Testis (tissue), 5 donors: ENCODE measurements around the gene CD74. TPM values are rescaled to one million over a fixed set of nuclear protein-coding genes. Genes with fewer than 3 reads are reported as not detected.

Experiments used
- DNase-seq: peaks from one replicate; pipeline ENCODE4 v3.0.0-alpha.2; 2019
- H3K27ac ChIP-seq, 2 donors: fragments of 200-600 bp; sonication (generic); one replicate each; pipeline ENCODE4 v1.5.1; 2019
- H3K27me3 ChIP-seq: fragments of 200-600 bp; sonication (generic); one replicate; pipeline ENCODE4 v1.5.1; 2019
- H3K36me3 ChIP-seq: fragments of 200-600 bp; sonication (generic); one replicate; pipeline ENCODE4 v1.5.1; 2017; ENCODE audit warnings: low read depth; ENCODE audit errors: missing control alignments
- H3K4me1 ChIP-seq: fragments of 200-600 bp; sonication (generic); one replicate; pipeline ENCODE4 v1.5.1; 2019
- H3K4me3 ChIP-seq, 2 donors: fragments of 200-600 bp; sonication (generic); one replicate each; pipeline ENCODE4 v1.5.1; 2017 to 2019
- H3K9me3 ChIP-seq: fragments of 200-600 bp; sonication (generic); one replicate; pipeline ENCODE4 v1.5.1; 2017
- POLR2A ChIP-seq: fragments of 450-650 bp; IDR thresholded peaks from one replicate; pipeline ENCODE4 v1.6.1; 2017; ENCODE audit warnings: antibody characterized with exemption, mild to moderate bottlenecking, moderate library complexity
- WGBS, 2 donors: methylation state at CpG; one replicate each; pipeline ENCODE4 v1.1.5; 2018; 5-methylcytosine and 5-hydroxymethylcytosine counted together
- intact Hi-C: fragments of 100-400 bp; cut with DNase I; formaldehyde crosslinking; loops from one replicate; pipeline ENCODE4 v1.15.1; 2023; ENCODE audit warnings: low total_unique reads
- long read RNA-seq, 2 donors: transcript quantifications; one replicate each; lab custom pipeline, GENCODE V29; 2026
- polyA plus RNA-seq: library from polyadenylated mRNA; stranded (reverse); fragments of 350-450 nt; fragmentation: Illumina TruSeq; extraction: RNeasy Lipid Tissue Mini Kit (QIAGEN cat#74804); gene quantifications from one replicate; pipeline ENCODE4 v1.2.3, GENCODE V29; 2014; ENCODE audit warnings: low read depth, low replicate concordance; ENCODE audit not compliant: insufficient read depth
- total RNA-seq, 2 donors: library from RNA; depleted of rRNA; stranded (reverse); fragments of >200 nt; gene quantifications; one replicate each; pipeline ENCODE4 v1.2.3, GENCODE V29; 2016
- TF ChIP-seq, protein P1 (sequence below), 3 experiments: fragments of 450-650 bp in 2 of 3; fragments of 200-600 bp in 1 of 3; sonication (generic) in 1 of 3; IDR thresholded peaks; one replicate each; pipeline ENCODE4 v1.5.1; 2016 to 2019; ENCODE audit warnings: antibody characterized with exemption in 3 of 3, mild to moderate bottlenecking in 2 of 3, moderate library complexity in 1 of 3

Gene CD74
- total RNA-seq = 100 to 1,000 TPM; 137 to 223 TPM
- 1,318 TPM for polyA plus RNA-seq
- long read RNA-seq, donor 1, transcript CD74-202 (8 exons, 1,449 nt) = major isoform, 130 of 196 reads
- long read RNA-seq, donor 1, transcript CD74-201 (9 exons, 981 nt) = minor isoform, 30 of 196 reads
- long read RNA-seq, donor 1, partial matches to known transcripts = 14 of 196 reads
- long read RNA-seq, donor 1, other reads (novel, unspliced or antisense) = 18 of 196 reads
- long read RNA-seq, donor 2, transcript CD74-201 (9 exons, 981 nt) = minor isoform, 12 of 81 reads
- long read RNA-seq, donor 2, transcript CD74-202 (8 exons, 1,449 nt) = major isoform, 45 of 81 reads
- long read RNA-seq, donor 2, partial matches to known transcripts = 22 of 81 reads
- long read RNA-seq, donor 2, other reads (novel, unspliced or antisense) = 0 of 81 reads

DNA sequence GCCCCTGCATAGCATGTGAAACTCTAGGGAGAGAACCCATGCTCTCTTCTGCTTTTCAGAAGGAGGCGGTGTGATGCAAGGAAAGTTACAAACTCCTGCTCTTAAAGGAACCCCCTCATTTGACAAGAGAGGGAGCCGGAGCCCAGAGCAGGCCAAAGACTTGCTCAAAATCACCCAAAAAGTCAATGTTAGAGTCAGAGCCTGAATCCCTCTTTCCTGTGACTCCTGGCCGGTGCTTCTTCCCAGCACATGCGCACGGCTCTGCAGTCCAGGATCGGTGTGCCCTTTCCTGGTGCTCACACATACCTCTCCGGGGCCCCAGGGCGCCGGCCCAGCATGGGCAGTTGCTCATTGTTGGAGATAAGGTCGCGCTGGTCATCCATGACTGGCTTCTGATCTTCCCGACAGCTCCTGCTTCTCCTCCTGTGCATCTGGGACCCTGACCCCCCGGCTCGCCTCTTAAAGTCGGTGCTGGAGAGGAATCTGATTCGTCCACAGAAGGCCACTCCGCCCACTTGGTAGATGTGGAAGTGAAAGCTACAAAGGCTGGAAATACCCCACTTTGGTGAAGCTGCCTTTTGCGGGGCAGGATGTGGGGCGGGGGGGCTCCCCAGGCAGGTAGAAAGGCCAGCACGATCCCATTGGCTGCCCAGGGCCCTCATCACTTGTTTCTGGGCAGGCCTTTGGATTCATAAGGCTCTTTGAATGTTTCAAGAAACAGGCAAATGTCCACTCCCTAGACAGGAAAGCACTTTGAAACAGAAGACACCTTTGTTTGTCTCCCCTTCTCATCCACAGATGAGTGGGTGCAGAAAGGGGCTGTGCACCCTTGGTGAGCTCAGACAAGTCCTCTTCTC lies at the start of gene CD74:
TSS of gene CD74 (minus strand) at position 592 of the 857 bp plus-strand sequence. CDS start at position 431, 161 bp downstream.
- no peaks in the 10 kb centered on the region for H3K36me3 ChIP-seq
- peaks cover 11% of the 10 kb centered on the region for H3K4me1 ChIP-seq
- H3K4me3 ChIP-seq = peak within 1 kb of the TSS; percentile 52 to 61
- WGBS, 2 donors = 2 to 10% methylated on average over 3 to 20 of the region's 20 CpGs
- H3K27ac ChIP-seq = peak within 1 kb of the TSS; percentile 72 to 85
- no peak for TF ChIP-seq POLR2A
- TF ChIP-seq, protein P1, sequence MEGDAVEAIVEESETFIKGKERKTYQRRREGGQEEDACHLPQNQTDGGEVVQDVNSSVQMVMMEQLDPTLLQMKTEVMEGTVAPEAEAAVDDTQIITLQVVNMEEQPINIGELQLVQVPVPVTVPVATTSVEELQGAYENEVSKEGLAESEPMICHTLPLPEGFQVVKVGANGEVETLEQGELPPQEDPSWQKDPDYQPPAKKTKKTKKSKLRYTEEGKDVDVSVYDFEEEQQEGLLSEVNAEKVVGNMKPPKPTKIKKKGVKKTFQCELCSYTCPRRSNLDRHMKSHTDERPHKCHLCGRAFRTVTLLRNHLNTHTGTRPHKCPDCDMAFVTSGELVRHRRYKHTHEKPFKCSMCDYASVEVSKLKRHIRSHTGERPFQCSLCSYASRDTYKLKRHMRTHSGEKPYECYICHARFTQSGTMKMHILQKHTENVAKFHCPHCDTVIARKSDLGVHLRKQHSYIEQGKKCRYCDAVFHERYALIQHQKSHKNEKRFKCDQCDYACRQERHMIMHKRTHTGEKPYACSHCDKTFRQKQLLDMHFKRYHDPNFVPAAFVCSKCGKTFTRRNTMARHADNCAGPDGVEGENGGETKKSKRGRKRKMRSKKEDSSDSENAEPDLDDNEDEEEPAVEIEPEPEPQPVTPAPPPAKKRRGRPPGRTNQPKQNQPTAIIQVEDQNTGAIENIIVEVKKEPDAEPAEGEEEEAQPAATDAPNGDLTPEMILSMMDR (IDR thresholded peaks at IDR 0.05) = no peak
- peak; percentile 91 for DNase-seq
- no peaks in the 10 kb centered on the region for H3K9me3 ChIP-seq
- intact Hi-C loops = no loop called here
- no peaks in the 10 kb centered on the region for H3K27me3 ChIP-seq

DNA sequence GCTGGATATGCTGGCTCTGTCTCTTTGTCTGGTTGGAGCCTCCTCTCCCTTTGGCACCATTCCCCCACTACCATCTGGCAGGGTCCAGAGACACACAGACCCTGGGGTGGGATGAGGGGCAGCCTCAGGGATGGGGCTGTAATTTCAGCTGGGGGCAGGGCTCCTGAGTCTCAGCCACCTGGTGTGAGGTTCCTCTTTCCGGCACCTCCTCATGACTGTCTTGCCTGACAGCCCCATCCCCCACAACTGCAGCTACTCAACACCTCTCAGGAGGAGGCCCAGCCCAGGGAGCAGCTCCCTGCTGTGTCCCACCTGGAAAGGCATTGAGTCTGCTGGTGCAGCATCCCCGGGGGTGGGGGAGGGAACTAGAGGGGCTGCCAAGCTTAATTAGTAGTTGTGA lies 48.5 kb upstream of the CD74 start:
- Histone ChIP-seq H3K4me1 (peaks cover 36% of the 10 kb centered on the region), H3K27ac (no peak overlapping the region), H3K4me3 (no peak overlapping the region), H3K9me3 (no peaks in the 10 kb centered on the region), H3K27me3 (no peaks in the 10 kb centered on the region), H3K36me3 (no peaks in the 10 kb centered on the region)
- TF ChIP-seq, protein P1 (IDR thresholded peaks at IDR 0.05) = no peak
- no peak for TF ChIP-seq POLR2A
- intact Hi-C loops = loop anchor here (10.0 kb wide), 1 partner anchor 64 kb away; no protein-coding TSS in a partner anchor
- DNase-seq = no peak
- WGBS, 2 donors = 63 to 86% methylated on average over 2 of the region's 2 CpGs

DNA sequence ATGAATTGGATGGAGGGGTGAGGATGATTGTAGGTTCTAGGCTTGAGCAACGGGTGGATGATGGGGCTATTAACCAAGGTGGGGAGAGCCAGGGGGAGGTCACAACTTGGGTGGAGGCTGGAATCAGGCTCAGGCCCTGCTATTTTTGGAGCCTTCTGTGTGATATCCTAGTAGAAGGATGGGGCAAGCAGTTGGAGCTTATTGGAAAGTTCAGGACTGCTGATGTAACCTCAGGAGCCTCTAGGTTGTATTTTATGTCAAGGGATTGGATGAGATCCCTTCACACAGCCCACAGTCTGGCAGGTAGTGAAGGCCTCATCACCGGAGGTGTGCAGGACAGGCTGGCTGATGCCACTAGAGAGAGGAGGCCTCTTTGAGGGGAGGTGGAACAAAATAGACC lies 48.1 kb upstream of the CD74 start:
- WGBS, 2 donors = 25 to 72% methylated on average over 2 of the region's 2 CpGs
- TF ChIP-seq POLR2A = no peak
- TF ChIP-seq, protein P1 (IDR thresholded peaks at IDR 0.05) = no peak
- no peaks in the 10 kb centered on the region for H3K36me3 ChIP-seq
- no peaks in the 10 kb centered on the region for H3K27me3 ChIP-seq
- H3K4me3 ChIP-seq = no peak overlapping the region
- no peaks in the 10 kb centered on the region for H3K9me3 ChIP-seq
- H3K27ac ChIP-seq = no peak overlapping the region
- DNase-seq = no peak
- peaks cover 36% of the 10 kb centered on the region for H3K4me1 ChIP-seq
- intact Hi-C loops = loop anchor here (10.0 kb wide), 1 partner anchor 64 kb away; no protein-coding TSS in a partner anchor

DNA sequence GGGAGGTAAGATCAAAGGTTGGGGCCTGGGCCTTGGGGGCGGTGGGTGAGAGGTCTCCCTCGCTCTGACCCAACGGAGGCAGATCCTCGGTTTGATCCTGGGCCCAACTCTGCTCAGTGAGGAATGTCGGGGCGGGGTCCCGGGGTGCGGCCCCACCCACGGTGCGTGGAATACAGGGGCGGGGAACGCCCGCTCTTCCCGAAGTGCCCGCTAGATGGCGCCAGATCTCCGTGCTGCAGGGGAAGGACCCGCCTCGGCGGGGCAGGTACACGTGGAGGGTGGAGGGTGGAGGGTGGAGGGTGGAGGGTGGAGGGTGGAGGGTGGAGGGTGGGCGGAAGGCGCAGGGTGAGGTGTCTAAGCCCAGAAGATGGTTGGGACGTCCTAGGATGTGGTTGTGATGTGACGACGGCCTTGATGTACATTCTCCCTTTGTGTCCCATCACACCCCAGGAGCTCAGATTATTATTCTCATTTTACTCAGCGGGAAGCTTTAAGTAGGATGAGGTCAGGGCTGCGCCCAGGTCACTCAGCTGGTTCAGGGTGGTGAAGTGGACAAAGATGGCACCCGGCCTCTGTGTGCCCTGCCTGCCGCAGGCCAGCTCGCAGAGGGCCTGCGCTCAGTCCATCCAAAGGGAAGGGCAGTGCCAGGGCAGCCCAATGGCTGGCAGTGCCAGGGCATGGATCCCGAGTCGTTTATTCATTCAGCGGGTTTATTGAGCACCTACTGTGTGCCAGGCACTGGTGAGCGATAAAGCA lies 46.3 kb upstream of the CD74 start:
- peak; percentile 87 for DNase-seq
- no peak for TF ChIP-seq POLR2A
- TF ChIP-seq, protein P1 (IDR thresholded peaks at IDR 0.05) = peak; percentile 69 to 92 (median 83)
- H3K9me3 ChIP-seq = no peaks in the 10 kb centered on the region
- peak overlapping the region in 1 of 2 donors; percentile 25 for H3K27ac ChIP-seq
- no peaks in the 10 kb centered on the region for H3K27me3 ChIP-seq
- intact Hi-C loops = no loop called here
- H3K4me1 ChIP-seq = peaks cover 21% of the 10 kb centered on the region
- WGBS, 2 donors = 9 to 10% methylated on average over 32 to 36 of the region's 36 CpGs
- H3K4me3 ChIP-seq = peak overlapping the region in 1 of 2 donors; percentile 1
- H3K36me3 ChIP-seq = no peaks in the 10 kb centered on the region
